IMR-90 (cell line): ENCODE results near the gene TMEM86B. TPM values are rescaled to one million over a fixed set of nuclear protein-coding genes. Genes with fewer than 3 reads are reported as not detected.
A peak's percentile ranks its signal among the peaks of the same experiment; 100 is the strongest.

Experiments
- ATAC-seq: fragments of 200-7000 bp; cut with Tn5 transposase; 2 replicates; pipeline ENCODE4 v1.9.1; 2020; ENCODE audit warnings: low read depth, mild to moderate bottlenecking, moderate library complexity
- BruUV-seq: library from RNA; stranded (reverse); fragments of 400-500 nt; replicated peaks from 2 replicates; lab custom pipeline; 2021; lab: Mats Ljungman, UMichigan
- CTCF ChIA-PET: fragments of 300-600 bp; formaldehyde crosslinking; extraction: SDS; loops from one replicate; lab custom pipeline; 2021; ENCODE audit warnings: antibody characterized with exemption; lab: Yijun Ruan, JAX
- POLR2A ChIA-PET: fragments of 300-600 bp; sonication (Branson Sonifier 250); formaldehyde crosslinking; loops from one replicate; lab custom pipeline; 2022; ENCODE audit warnings: antibody characterized with exemption; ENCODE audit not compliant: unreplicated experiment; lab: Charles Lee
- DNase-seq: peaks from one replicate; pipeline ENCODE4 v3.0.0; 2013
- H2AFZ ChIP-seq: replicated peaks from 2 replicates; pipeline ENCODE3; 2013; ENCODE audit warnings: low read length, mild to moderate bottlenecking; ENCODE audit not compliant: poor library complexity
- H2AK5ac ChIP-seq: 2 replicates; pipeline ENCODE4 v1.6.1; 2013; ENCODE audit warnings: low read depth, low read length, inconsistent platforms
- H2AK9ac ChIP-seq: replicated peaks from 2 replicates; pipeline ENCODE3; 2013; ENCODE audit warnings: mild to moderate bottlenecking, low read depth, low read length, moderate library complexity; ENCODE audit not compliant: poor library complexity
- H2BK120ac ChIP-seq: 2 replicates; pipeline ENCODE4 v1.6.1; 2013; ENCODE audit warnings: low read depth, low read length, inconsistent platforms
- H2BK15ac ChIP-seq: 3 replicates; pipeline ENCODE4 v1.6.1; 2013; ENCODE audit warnings: low read depth, low read length, inconsistent platforms
- H2BK20ac ChIP-seq: 2 replicates; pipeline ENCODE4 v1.6.1; 2013; ENCODE audit warnings: low read depth, mild to moderate bottlenecking, inconsistent platforms, low read length, moderate library complexity
- H2BK5ac ChIP-seq: 2 replicates; pipeline ENCODE4 v1.6.1; 2013; ENCODE audit warnings: mild to moderate bottlenecking, low read depth, low read length, inconsistent platforms; ENCODE audit not compliant: poor library complexity, severe bottlenecking
- H3K14ac ChIP-seq: replicated peaks from 2 replicates; pipeline ENCODE4 v1.6.1; 2013; ENCODE audit warnings: low read depth, low read length, inconsistent platforms
- H3K18ac ChIP-seq: 2 replicates; pipeline ENCODE4 v1.6.1; 2013; ENCODE audit warnings: low read depth, low read length, control low read depth
- H3K23ac ChIP-seq: 2 replicates; pipeline ENCODE4 v1.6.1; 2013; ENCODE audit warnings: low read depth, low read length, inconsistent platforms
- H3K27ac ChIP-seq: 2 replicates; pipeline ENCODE4 v1.5.1; 2013; ENCODE audit warnings: mild to moderate bottlenecking, control low read depth, low read length; ENCODE audit not compliant: insufficient read depth
- H3K27me3 ChIP-seq: 2 replicates; pipeline ENCODE4 v1.6.1; 2013; ENCODE audit warnings: low read length; ENCODE audit not compliant: control insufficient read depth, insufficient read depth
- H3K36me3 ChIP-seq: 2 replicates; pipeline ENCODE4 v1.6.1; 2013; ENCODE audit warnings: low read length, mixed read lengths; ENCODE audit not compliant: control insufficient read depth, insufficient read depth
- H3K4ac ChIP-seq: 2 replicates; pipeline ENCODE4 v1.6.1; 2013; ENCODE audit warnings: low read depth, low read length, inconsistent platforms
- H3K4me1 ChIP-seq: 2 replicates; pipeline ENCODE4 v1.6.1; 2013; ENCODE audit warnings: low read length, mixed read lengths; ENCODE audit not compliant: control insufficient read depth, insufficient read depth
- H3K4me2 ChIP-seq: 2 replicates; pipeline ENCODE4 v1.6.1; 2013; ENCODE audit warnings: low read depth, mild to moderate bottlenecking, control low read depth, low read length, moderate library complexity
- H3K4me3 ChIP-seq: 2 replicates; pipeline ENCODE4 v1.5.1; 2013; ENCODE audit warnings: low read depth, mild to moderate bottlenecking, control low read depth, low read length, moderate library complexity; ENCODE audit not compliant: insufficient read depth
- H3K56ac ChIP-seq: 2 replicates; pipeline ENCODE4 v1.6.1; 2013; ENCODE audit warnings: low read length, inconsistent platforms; ENCODE audit not compliant: insufficient read depth; ENCODE audit errors: extremely low read depth
- H3K79me1 ChIP-seq, 2 experiments: 2 replicates each; pipeline ENCODE4 v1.6.1; 2013; ENCODE audit warnings: low read length in 2 of 2, inconsistent platforms in 1 of 2, low read depth in 1 of 2
- H3K9ac ChIP-seq: 2 replicates; pipeline ENCODE4 v1.6.1; 2013; ENCODE audit warnings: low read depth, low read length, control low read depth
- H3K9me1 ChIP-seq: 2 replicates; pipeline ENCODE4 v1.6.1; 2013; ENCODE audit warnings: low read length, inconsistent platforms; ENCODE audit not compliant: insufficient read depth
- H3K9me3 ChIP-seq: 2 replicates; pipeline ENCODE4 v1.6.1; 2013; ENCODE audit warnings: low read length; ENCODE audit not compliant: control insufficient read depth, insufficient read depth
- H4K20me1 ChIP-seq: 2 replicates; pipeline ENCODE4 v1.6.1; 2013; ENCODE audit warnings: low read length, inconsistent platforms; ENCODE audit not compliant: insufficient read depth
- H4K5ac ChIP-seq: 2 replicates; pipeline ENCODE4 v1.6.1; 2013; ENCODE audit warnings: mild to moderate bottlenecking, low read depth, low read length, control low read depth
- H4K8ac ChIP-seq, 2 experiments: 2 replicates each; pipeline ENCODE4 v1.6.1; 2013; ENCODE audit warnings: low read depth in 2 of 2, low read length in 2 of 2, control low read depth in 1 of 2, inconsistent platforms in 1 of 2
- H4K91ac ChIP-seq: 2 replicates; pipeline ENCODE4 v1.6.1; 2013; ENCODE audit warnings: low read depth, low read length, inconsistent platforms; ENCODE audit not compliant: insufficient read depth
- BHLHE40 ChIP-seq: fragments of 150-350 bp; IDR thresholded peaks from 2 replicates; pipeline ENCODE4 v1.6.1; 2016; ENCODE audit warnings: mild to moderate bottlenecking, low read depth, low read length
- CEBPB ChIP-seq: IDR thresholded peaks from 2 replicates; pipeline ENCODE4 v1.6.1; 2012; ENCODE audit warnings: low read depth, low read length, improper control_type of control experiment
- CHD1 ChIP-seq: IDR thresholded peaks from 2 replicates; pipeline ENCODE4 v1.6.1; 2012; ENCODE audit warnings: low read depth, low read length, improper control_type of control experiment
- MXI1 ChIP-seq: IDR thresholded peaks from 2 replicates; pipeline ENCODE4 v1.6.1; 2012; ENCODE audit warnings: low read depth, mild to moderate bottlenecking, low read length, moderate library complexity, borderline replicate concordance
- NFE2L2 ChIP-seq: fragments of 150-350 bp; IDR thresholded peaks from 2 replicates; pipeline ENCODE4 v1.6.1; 2016; ENCODE audit warnings: low read depth, mild to moderate bottlenecking, low read length
- RAD21 ChIP-seq: IDR thresholded peaks from 2 replicates; pipeline ENCODE4 v1.6.1; 2012; ENCODE audit warnings: low read length, improper control_type of control experiment
- RCOR1 ChIP-seq: IDR thresholded peaks from 2 replicates; pipeline ENCODE4 v1.6.1; 2012; ENCODE audit warnings: mild to moderate bottlenecking, low read length, improper control_type of control experiment; ENCODE audit not compliant: insufficient replicate concordance
- RFX5 ChIP-seq: IDR thresholded peaks from 2 replicates; pipeline ENCODE4 v1.8.0; 2012; ENCODE audit warnings: low read depth, mild to moderate bottlenecking, low read length, moderate library complexity
- SMC3 ChIP-seq: fragments of 150-350 bp; IDR thresholded peaks from 2 replicates; pipeline ENCODE4 v1.6.1; 2016; ENCODE audit warnings: low read depth, mild to moderate bottlenecking, antibody characterized with exemption, low read length, moderate library complexity
- USF2 ChIP-seq: fragments of 150-350 bp; IDR thresholded peaks from 2 replicates; pipeline ENCODE4 v1.6.1; 2017; ENCODE audit warnings: mild to moderate bottlenecking, antibody characterized with exemption, low read length, low read depth
- WGBS, 2 experiments: methylation state at CpG; one replicate each; pipeline versions ENCODE4 v1.1.5 to v1.1.7; 2013; ENCODE audit warnings: missing lambda C conversion rate in 2 of 2; ENCODE audit not compliant: insufficient read length in 1 of 2; ENCODE audit errors: extremely low coverage in 2 of 2; 5-methylcytosine and 5-hydroxymethylcytosine counted together
- dilution Hi-C: fragments of 300-500 bp; cut with HindIII; formaldehyde crosslinking; loops from one replicate; pipeline ENCODE4 v1.14.3; 2018; ENCODE audit warnings: low sequenced_read_pairs; ENCODE audit not compliant: unreplicated experiment
- in situ Hi-C: fragments of 300-500 bp; cut with MboI; formaldehyde crosslinking; loops from 3 replicates; pipeline ENCODE4 v1.14.3; 2019; ENCODE audit warnings: low sequenced_read_pairs, inconsistent platforms, mixed read lengths
- intact Hi-C: fragments of 100-400 bp; cut with micrococcal nuclease; formaldehyde crosslinking; loops from 2 replicates; pipeline ENCODE4 v1.10.0; 2022
- polyA plus RNA-seq, 3 experiments: library from polyadenylated mRNA; depleted of rRNA; stranded (reverse); fragments of >200 nt; gene quantifications; 2 replicates each; pipeline ENCODE4 v1.2.3, GENCODE V29; 2012; ENCODE audit warnings: low replicate concordance in 1 of 3
- total RNA-seq: library from RNA; depleted of rRNA; stranded (reverse); fragments of >200 nt; gene quantifications from 2 replicates; pipeline ENCODE4 v1.2.3, GENCODE V29; 2012
- TF ChIP-seq, protein P1 (sequence below): conservative IDR thresholded peaks from 2 replicates; pipeline ENCODE4 v1.5.1; 2012; ENCODE audit warnings: mild to moderate bottlenecking, low read depth, low read length, improper control_type of control experiment
- TF ChIP-seq, protein P2 (sequence below): fragments of 150-350 bp; IDR thresholded peaks from 2 replicates; pipeline ENCODE4 v1.6.1; 2016; ENCODE audit warnings: low read depth, mild to moderate bottlenecking, low read length, moderate library complexity, borderline replicate concordance

Gene TMEM86B
- total and polyA plus RNA-seq, 2 of the 4 experiments (the other 2 are of a cell fraction): 0.18 to 2.4 TPM

DNA sequence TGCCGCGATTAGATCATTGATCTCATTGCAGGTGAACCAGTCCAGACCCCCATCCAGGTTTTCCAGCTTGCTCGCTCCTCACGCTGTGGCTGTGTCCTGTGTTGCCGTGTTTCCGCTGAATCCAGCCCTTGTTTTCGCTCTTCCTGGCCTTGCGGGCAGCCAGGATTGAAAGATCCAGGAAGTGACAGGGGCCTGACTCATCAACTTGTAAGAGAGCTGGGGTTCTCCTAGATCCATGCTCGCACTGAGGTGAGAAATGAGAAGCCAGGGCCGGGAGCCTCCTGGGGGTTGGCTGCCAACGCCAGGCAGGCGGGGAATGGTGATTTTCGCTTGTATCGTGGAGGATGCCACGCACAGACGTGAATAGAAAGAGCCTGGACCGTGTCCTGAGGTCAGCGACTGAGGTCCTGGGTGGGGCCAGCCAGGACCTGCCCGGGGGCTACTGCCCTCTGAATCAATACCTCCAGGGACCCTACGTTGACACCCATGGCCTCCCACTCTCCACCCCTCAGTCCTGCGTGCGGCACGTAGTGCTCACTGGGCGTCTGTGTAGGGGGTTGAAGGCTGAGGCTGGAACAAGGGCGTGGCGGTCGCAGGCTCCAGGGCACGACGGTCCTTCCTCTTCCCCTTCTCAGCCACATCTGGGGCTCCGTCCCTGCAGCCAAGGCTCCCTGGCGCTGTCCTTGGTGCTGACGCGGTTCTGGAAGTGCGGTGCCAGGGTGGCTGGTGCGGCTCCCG lies 11.9 kb downstream of the TMEM86B start:
- ChIA-PET CTCF (no interaction called here), POLR2A (interaction anchor here (1.5 kb wide), 1 partner anchor 43 kb away, joined by 9 read pairs; the partner anchor contains the start of gene PPP6R1)
- peak overlapping the region; percentile 42 for H2BK120ac ChIP-seq
- H3K14ac ChIP-seq: no peak overlapping the region; the same call in 1 of the 2 replicates
- intact Hi-C loops: loop anchor here (1.0 to 5.0 kb wide), 3 partner anchors 37 to 221 kb away; partner anchors contain the start of gene PPP6R1
- dilution Hi-C loops: no loop called here
- H2BK15ac ChIP-seq: peak overlapping the region; percentile 57; the same call in 1 of the 3 replicates
- peaks cover 4% of the 10 kb centered on the region for H3K4me1 ChIP-seq
- H2AK9ac ChIP-seq: peak overlapping the region; percentile 66
- no peak overlapping the region for H3K18ac ChIP-seq
- H4K20me1 ChIP-seq: peaks cover 7% of the 10 kb centered on the region
- DNase-seq (peak; percentile 100), ATAC-seq (peak; percentile 95)
- no TSS peak for BruUV-seq
- H3K79me1 ChIP-seq: no peaks in the 10 kb centered on the region
- H3K9ac ChIP-seq: peak overlapping the region; percentile 4; the same call in 1 of the 2 replicates
- peaks cover 5% of the 10 kb centered on the region for H3K9me3 ChIP-seq
- H3K4ac ChIP-seq: peak overlapping the region; percentile 66; the same call in 1 of the 2 replicates
- H3K27ac ChIP-seq: peak overlapping the region; percentile 55
- peak overlapping the region; percentile 53 for H4K91ac ChIP-seq
- 0 out of 2 replicates have a peak overlapping the region, but pooled peaks have one; percentile 63 for H2BK20ac ChIP-seq
- peak overlapping the region; percentile 85 for H2AFZ ChIP-seq
- peak overlapping the region; percentile 25 for H3K4me3 ChIP-seq
- peak overlapping the region; percentile 80 for H3K4me2 ChIP-seq
- H3K36me3 ChIP-seq: no peaks in the 10 kb centered on the region
- peak overlapping the region; percentile 12 for H3K56ac ChIP-seq
- H3K9me1 ChIP-seq: peaks cover 8% of the 10 kb centered on the region; the same call in 1 of the 2 replicates
- H2AK5ac ChIP-seq: peak overlapping the region; percentile 79
- H2BK5ac ChIP-seq: peak overlapping the region; percentile 75
- no peak overlapping the region for H4K5ac ChIP-seq
- H4K8ac ChIP-seq: peak overlapping the region in 1 of 2 experiments; percentile 26; a peak in 1 of 4 replicates
- in situ Hi-C loops: no loop called here
- H3K23ac ChIP-seq: no peak overlapping the region; the same call in 1 of the 2 replicates
- H3K27me3 ChIP-seq: no peaks in the 10 kb centered on the region
- WGBS, 2 experiments: 10% methylated on average over 13 of the region's 36 CpGs; no CpG with 5 or more reads in 1 of the 2 experiments
- peak; percentile 35; the same call in 1 of the 2 replicates for TF ChIP-seq USF2
- TF ChIP-seq RFX5: peak; percentile 28; the same call in 1 of the 2 replicates
- TF ChIP-seq NFE2L2: peak; percentile 41; the same call in 1 of the 2 replicates
- TF ChIP-seq CEBPB: peak; percentile 54
- peak; percentile 80 for TF ChIP-seq MXI1
- peak; percentile 32; the same call in 1 of the 2 replicates for TF ChIP-seq SMC3
- peak; percentile 20; the same call in 1 of the 2 replicates for TF ChIP-seq RAD21
- TF ChIP-seq BHLHE40: peak; percentile 66
- no peak; the same call in 1 of the 2 replicates for TF ChIP-seq CHD1
- peak; percentile 72 for TF ChIP-seq RCOR1
- TF ChIP-seq, protein P1, sequence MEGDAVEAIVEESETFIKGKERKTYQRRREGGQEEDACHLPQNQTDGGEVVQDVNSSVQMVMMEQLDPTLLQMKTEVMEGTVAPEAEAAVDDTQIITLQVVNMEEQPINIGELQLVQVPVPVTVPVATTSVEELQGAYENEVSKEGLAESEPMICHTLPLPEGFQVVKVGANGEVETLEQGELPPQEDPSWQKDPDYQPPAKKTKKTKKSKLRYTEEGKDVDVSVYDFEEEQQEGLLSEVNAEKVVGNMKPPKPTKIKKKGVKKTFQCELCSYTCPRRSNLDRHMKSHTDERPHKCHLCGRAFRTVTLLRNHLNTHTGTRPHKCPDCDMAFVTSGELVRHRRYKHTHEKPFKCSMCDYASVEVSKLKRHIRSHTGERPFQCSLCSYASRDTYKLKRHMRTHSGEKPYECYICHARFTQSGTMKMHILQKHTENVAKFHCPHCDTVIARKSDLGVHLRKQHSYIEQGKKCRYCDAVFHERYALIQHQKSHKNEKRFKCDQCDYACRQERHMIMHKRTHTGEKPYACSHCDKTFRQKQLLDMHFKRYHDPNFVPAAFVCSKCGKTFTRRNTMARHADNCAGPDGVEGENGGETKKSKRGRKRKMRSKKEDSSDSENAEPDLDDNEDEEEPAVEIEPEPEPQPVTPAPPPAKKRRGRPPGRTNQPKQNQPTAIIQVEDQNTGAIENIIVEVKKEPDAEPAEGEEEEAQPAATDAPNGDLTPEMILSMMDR: 0 out of 2 replicates have a peak, but pooled peaks have one; percentile 1
- TF ChIP-seq, protein P2, sequence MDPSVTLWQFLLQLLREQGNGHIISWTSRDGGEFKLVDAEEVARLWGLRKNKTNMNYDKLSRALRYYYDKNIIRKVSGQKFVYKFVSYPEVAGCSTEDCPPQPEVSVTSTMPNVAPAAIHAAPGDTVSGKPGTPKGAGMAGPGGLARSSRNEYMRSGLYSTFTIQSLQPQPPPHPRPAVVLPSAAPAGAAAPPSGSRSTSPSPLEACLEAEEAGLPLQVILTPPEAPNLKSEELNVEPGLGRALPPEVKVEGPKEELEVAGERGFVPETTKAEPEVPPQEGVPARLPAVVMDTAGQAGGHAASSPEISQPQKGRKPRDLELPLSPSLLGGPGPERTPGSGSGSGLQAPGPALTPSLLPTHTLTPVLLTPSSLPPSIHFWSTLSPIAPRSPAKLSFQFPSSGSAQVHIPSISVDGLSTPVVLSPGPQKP: peak; percentile 34; the same call in 1 of the 2 replicates
